NCI-H748 (cell line): ENCODE results near the gene ARSA.
A peak's percentile ranks its signal among the peaks of the same experiment; 100 is the strongest.
"Not testable (repeated sequence)": the region's sequence is repeated elsewhere in the genome, so short reads cannot be mapped to it uniquely, and the experiment has no call there.

ENCODE experiments used
- DNase-seq: peaks from one replicate; lab custom pipeline; 2025; ENCODE audit not compliant: unreplicated experiment; lab: John Stamatoyannopoulos, UW

The ARSA gene

DNA sequence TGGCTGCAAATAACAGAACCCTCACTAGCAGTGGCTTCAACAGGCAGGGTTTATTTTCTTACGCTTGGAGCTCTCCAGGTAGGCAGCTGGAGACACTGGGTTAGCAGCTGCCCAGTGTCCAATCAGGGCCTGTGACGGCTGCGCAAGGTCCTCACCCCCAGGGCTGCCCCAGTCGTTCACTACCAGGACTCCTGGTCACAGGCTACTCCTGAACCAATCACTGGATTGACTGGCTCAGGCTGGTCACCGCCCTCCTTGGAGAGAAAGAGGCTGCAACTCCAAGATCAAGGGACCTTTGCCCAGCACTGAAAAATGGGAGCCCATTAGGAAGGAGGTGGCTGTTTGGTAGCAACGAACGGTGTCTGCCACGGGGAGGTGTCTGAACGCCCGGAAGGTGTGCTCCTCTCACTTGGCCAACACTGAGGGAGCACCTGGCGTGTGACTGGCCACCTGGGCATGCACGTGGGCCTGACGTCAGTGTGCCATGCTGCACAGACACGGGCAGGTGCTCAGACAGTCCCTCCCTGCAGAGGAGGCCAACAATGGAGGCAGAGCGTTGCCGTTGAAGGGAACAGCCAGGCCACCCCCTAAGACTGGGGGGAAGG, 5.1 kb downstream of the ARSA start:
- DNase-seq = peak; percentile 95

DNA sequence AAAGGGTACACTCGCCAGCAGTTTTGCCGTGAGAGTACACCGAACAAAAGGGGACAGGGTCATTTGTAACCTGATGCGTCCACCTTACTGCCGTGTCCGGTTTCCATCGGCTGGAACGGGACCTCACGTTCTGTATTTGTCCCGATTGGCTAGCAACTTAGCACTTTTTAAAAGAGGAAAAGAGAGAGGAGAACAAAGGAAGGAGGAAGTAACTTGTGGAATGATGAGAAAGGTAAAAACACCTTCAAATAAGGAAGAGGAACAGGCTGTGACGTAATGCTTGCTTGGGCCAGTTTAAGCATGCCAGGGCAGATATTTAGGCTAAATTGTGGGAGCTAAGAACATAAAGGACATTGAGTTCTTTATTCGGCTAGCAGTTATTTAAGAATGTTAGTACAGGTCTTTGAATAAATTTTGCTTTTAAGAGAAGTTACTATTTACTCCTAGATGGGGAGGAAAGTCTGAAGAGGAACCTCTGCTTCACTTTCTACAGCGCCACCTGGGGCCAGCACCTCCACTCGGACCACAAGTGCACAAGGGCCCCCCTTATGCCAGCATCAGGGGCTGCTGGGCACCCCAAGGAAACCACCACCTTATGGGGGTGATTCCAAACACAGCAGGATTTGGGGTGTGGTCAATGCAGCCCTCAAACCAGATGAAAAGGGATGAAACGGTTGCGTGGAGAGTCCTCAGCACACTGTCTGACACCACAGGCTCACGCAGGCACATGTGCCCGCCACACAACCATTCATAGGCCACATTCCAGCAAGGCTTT, 5.8 kb downstream of the ARSA start:
- DNase-seq = peak; percentile 59

DNA sequence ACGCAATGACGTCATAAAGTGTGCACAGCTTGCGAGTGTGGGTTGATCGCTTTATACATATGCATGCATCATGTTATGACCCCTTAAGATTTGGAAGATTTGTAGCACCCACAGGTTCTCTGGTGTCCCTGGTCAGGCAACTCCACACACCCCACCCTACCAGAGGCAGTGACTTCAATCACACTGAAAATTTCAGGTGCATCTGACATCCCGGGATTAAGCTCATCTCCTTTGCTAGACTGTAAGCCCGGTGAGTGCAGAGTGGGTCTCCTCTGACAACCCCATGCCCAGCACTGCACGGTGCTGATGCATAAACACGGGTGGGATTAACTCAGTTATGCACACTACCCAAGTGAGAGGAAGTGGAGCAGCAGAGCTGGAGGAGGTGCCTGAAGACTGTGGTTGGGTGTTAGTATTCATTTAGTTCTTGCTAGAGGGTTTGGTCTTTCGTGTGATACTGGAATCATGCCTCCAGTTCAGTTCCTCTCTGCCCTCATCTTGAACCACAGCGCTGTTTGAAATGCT, 6.5 kb downstream of the ARSA start:
- DNase-seq = peak; percentile 59

DNA sequence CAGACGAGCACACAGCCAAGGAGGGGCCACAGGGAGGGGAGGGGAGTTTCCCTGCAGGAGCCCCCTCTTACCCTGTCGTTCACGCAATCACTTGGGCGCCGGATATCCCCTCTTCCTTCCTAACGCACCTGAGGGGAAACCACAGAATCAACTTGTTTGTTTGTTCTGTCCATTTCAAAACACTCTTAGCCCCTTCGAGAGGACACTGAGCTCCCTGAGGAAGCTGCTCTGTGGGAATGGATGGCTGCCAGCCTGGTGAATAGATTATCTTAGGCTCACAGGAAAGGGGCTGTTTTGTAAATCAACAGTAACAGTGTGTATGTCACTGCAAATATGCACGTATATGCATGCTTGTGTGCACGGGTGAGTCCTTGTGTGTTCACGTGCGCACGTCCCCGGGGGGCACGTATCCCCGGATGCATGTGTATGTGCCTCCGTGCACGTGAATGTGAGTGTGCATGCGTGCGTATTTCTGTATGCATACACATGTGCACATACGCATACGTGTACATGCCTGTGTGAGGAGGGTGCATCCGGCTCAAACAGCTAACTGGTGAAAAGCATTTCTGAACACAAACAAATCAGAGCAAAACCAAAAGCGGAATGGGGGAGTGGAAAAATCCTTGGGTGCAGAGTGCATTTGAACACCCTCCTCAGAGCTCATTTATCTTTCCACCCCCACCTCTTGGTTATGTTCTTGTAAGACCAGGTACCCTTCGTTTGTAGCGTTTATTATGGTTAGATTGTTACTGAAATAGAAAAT, 7.2 kb downstream of the ARSA start:
- DNase-seq = peak; percentile 84

DNA sequence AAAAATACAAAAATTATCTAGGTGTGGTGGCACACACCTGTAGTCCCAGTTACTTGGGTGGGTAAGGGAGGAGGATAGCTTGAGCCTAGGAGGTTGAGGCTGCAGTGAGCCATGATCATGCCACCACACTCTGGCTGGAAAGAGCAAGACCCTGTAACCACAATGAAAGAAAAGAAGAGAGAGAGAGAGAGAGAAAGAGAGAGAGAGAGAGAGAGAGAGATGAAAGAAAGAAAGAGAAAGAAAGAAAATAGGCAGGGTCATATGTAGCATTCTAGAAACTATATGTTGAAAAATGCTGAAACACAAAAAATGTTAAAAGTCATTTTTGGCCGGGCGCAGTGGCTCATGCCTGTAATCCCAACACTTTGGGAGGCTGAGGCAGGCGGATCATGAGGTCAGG, 13.7 kb downstream of the ARSA start:
- not testable (repeated sequence) for DNase-seq

DNA sequence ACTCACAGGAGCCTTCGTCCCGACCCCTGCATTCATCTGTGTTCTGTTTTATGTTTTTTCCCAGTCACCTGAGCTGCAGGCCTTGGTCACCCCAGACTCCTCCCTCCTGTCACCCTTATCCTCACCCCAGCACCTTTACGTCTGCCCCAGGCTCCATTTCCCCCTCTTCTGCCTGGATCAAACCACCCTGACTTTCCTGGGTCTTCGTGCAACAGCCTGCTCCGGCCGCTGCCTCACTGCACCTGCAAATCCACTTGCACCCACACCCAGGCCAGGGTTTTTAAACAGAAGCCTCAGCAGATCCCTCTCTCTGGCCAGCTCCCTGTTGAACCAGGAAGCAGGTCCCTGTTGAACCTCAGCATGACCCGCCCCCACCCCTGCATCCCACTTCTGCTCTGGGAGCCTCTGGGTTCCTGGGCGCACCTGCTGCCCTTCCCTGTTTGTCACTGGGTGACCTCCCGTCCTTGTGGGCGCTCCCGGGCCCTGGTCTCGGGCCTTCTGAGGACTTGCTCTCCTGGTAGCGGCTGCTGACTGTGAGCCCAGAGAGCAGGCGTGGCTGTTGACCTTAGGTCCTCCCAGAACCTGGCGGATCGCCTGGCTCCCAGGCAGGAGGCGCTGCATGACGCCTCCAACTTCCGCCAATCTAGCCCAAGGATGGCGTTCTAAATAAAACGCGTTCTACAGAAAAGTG, 14.5 kb downstream of the ARSA start:
- peak; percentile 75 for DNase-seq

DNA sequence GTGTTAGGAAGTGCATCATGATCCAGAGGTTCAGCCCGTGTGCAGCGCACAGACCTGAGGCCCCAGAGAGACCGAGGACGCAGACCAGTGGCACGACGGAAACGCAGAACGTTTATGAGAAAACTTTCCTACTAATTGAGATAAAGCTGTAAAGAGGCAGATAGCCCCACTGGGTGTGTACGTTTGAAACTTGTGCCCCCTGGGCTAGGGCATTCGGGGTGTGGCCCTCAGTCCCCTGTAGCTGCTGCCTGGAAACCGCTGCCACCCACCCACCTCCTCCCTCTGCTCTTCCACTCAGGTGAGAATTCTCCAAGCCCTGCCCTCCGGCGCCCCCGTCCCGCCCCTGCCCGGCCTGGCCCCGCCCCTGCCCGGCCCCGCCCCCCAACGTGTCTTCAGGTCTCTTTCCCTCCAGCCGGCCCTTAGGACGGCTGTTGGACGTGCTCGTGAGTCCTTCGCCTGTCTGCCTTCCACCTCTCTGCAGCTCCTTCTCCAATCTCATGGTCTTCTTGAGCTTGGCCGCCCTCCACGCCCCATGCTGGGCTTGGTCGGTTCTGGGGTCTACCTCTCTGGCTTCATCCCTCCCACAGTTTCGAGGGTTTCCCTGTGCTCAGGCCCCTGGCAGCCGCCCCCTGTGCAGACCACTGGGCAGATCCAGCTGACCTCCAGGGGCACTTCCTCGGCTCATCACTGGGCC, 15.3 kb downstream of the ARSA start:
- peak; percentile 56 for DNase-seq

DNA sequence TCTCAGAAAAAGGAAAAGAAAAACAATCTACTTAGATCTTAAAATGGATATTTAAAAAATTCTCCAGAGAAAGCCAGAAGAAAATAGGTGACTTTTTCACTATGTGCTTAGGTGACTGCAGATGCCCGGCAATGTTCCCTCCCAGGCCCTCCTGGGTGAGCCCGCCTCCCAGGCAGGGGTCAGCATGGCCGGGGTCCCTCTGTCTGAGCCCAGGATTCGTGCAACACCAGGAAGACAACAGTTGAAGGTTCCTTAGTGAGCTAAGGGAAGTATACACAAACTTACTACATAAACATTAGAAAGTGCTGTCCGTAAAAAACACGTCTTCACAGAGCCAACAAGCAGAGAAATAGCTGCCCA, 15.8 kb downstream of the ARSA start:
- no peak for DNase-seq

DNA sequence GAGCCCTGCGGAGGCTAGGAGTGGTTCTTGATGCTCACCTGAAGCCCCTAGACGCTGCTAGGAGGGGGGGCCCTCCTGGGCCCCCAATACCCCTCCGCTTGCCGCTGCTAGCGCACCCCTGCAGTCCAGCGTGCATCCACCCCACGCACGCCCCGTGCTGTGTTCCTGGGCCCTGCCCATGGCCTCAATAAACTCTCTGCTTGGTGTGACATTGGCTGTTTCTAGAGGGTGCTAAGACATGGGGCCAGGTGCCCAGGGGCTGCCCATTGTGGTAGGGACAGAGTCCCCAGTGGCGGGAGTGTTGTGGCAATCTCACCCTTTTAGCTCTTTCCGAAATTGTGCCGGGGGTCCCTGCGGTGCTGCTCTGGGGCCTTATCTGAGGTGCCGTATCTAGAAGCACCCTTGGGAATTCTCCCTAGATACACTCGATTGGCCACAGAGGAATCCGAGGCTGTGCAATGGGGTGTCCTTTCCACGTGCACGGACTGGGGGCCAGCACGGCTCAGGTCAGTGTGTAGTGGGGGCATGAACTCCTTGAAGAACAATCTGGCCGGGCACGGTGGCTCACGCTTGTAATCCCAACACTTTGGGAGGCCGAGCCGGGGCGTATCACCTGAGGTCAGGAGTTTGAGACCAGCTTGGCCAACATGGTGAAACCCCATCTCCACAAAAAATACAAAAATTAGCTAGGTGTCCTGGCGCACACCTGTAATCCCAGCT, 16.5 kb downstream of the ARSA start:
- DNase-seq = no peak

DNA sequence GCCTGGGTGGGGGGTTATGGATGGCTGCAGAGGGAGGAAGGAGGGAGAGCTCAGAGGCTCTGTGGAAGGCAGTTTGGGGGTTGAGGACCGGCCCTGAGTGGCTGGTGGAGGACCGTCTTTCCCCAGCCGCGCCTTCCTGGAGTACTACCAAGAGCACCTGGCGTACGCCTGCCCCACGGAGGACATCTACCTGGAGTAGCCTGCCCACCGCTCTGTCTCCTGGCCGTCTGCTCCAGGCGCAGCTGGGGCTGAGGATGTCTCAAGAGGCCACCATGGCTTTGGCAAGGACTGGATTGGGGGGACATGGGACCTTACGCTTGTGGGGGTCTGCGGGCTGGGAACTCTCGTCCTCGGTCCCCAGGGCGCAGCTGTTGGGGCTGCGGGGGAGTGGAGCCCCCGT, 17.4 kb downstream of the ARSA start:
- DNase-seq = no peak

DNA sequence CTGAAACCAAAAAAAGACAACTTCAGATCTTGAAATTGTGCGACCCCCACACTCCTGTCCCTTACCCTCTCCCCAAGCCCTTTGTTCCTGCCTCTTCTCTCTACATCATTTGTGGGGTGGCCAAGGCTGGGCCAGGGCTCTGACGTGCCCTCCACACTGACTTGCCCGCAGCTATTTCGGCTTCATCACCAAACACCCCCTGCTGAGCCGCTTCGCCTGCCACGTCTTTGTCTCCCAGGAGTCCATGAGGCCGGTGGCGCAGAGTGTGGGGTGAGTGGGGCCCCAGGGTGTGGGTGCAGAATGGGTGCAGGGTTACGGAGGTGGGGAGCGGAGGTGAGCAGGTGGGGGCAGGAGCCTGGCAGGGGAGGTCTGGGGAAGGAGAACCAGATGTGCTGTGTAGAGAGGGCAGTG, 17.9 kb downstream of the ARSA start:
- no peak for DNase-seq

DNA sequence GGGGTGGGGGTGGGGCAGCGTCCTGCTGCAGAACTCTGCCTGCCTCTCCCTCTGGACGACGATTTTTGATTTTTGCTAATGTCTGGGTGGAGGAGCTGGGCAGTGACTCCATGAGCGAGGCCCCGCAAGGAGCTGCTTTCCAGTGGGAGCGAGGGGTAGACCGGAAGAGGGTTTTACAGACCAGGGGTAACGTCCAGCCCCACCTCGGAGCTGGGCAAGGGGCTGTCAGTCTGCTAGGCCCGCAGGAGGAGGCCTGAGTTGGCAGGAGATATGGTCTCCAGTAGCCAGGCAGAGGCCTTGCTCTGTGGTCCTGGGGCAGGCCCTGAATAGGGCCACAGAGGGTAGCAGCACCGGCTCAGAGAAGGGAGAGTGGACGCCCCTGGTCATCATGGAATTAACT, 18.4 kb downstream of the ARSA start:
- DNase-seq = no peak

DNA sequence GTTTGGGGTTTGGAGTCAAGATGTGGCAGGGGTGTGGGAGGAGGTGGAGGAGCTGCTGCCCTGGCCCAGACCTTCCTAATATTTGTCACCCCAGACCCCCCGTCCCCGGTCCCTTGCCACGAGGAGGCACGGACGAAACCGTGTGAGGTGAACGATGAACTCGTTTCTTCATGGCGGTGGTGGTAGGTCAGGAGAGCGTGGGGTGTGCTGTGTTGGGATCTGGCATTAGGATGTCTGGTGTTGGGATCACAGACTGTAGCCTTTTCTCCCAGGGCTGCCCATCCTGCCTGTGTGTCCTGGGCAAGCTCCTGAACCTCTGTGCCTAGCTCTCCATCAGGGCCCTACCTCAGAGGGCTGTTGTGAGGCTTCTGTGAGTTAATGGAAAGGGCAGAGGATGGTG, 19.0 kb downstream of the ARSA start:
- DNase-seq = no peak

DNA sequence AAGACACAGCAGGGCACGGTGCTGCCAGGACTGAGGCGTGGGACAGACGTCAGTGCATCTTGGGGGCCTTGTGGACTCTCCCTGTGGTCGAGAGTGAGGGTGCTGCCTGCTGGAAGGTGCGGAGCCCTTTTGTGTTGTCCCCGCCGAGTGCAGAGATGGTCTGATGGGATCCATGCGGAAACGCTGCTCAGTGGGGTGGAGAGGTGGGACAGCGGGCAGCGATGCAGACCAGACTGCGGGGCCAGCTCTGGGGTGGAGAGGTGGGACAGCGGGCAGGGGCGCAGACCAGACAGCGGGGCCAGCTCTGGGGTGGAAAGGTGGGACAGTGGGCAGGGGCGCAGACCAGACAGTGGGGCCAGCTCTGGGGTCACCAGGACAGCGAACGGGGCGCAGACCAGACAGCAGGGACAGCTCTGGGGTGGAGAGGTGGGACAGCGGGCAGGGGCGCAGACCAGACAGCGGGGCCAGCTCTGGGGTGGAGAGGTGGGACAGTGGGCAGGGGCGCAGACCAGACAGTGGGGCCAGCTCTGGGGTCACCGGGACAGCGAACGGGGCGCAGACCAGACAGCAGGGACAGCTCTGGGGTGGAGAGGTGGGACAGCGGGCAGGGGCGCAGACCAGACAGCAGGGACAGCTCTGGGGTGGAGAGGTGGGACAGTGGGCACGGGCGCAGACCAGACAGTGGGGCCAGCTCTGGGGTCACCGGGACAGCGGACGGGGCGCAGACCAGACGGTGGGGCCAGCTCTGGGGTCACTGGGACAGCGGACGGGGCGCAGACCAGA, 19.7 kb downstream of the ARSA start:
- DNase-seq = not testable (repeated sequence)

DNA sequence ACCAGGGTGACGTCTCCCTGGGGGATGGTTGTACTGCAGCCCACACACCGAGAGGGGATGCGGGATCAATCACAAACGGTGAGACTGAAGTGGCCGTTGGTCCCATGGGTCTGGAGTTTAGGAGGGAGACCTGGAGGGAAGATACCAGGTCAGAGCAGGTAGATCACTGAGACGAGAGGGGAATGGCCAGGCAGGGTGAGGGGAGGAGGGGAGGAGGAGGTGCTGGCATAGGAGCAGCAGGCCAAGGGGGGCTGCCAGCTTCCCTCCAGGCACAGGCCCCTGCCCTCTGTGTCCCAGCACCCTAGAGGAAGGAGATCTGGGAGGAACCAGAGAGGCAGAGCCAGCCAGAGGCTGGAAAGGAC, 20.3 kb downstream of the ARSA start:
- DNase-seq = no peak

DNA sequence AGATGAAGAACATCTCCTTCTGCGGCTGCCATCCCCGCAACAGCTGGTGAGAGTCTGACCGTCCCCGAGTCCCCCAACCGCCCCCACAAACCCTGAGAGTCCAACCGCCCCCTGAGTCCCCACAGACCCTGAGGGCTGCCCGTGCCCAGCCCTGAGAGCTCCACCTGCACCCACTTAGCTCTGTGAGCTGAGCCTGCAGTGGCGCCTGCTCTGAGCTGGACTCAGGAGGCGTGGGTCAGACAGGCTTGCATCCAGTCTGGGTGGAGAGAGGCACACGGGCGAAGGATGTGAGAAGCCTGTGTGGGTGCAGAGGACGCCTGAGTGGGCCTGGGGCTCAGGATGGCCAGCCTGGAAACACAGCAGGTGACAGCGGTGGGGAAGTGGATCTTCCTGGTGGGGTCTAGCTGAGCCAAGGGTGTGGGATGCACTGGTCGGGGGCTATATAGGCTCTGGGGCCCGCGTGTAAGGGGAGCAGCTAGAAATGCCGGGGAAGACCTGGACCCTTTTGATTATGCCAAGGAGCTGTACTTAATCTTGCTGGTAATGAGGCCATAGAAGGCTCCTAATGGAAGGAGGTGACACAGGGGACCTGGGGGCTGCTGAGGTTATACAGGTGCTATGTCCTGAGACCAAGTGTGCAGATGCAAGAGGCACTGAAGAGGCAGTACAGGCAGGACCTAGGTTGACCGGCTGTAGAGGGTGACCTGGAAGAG, 20.9 kb downstream of the ARSA start:
- DNase-seq = no peak

DNA sequence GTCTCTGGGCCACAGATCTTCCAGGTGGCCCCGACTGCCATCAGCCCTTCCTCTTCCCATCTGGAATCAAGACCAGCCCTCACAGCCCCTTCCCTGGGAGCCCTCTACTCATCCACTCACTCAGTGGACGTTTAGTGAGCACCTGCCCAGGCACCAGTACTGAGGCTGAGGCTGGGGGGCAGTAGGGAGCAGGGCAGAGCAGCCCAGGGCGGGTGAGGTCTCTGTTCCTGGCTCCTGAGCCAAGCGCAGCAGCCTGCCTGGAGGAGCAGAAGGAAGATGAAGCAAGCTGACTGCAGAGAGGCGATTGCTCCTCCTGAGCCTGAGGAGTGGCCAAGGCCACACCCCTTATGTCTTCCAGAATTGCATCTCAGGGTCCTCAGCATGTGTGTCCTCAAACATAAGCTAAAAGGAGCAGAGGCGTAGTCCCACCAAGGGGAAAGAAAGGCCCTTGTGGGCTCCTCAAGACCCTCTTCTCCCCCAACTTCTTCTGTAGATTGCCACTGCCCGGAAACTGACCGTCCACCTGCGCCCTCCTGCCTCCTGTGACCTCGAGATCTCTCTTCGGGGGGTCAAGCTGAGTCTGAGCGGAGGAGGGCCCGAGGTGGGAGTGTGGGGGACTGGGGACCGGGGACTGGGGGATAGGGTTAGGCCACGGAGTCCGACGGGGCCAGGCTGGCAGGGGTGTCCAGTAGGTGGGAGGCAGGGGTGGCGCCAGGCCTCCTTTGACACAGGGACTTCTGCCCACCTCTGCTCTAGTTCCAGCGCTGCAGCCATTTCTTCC, 21.6 kb downstream of the ARSA start:
- DNase-seq = no peak

DNA sequence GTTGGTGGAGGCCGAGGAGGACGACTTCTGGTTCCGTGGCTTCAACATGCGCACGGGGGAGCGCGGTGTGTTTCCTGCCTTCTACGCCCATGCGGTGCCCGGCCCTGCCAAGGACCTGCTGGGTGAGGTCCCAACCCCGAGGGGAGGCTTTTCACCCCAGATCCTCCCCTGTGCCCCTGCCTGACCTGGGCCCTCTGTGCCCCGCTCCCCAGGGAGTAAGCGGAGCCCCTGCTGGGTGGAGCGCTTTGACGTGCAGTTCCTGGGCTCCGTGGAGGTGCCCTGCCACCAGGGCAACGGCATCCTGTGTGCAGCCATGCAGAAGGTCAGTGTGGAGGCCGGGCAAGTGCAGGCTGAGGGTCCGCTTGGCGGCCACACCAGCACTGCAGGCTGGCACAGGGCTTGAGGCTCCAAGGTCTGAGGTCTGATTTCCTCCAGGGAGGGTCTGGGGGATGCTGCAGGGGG, 22.3 kb downstream of the ARSA start:
- DNase-seq = no peak
